PC-3 (cell line): Measurements from ENCODE around the gene MAGI1. TPM values are rescaled to one million over a fixed set of nuclear protein-coding genes. Genes with fewer than 3 reads are reported as not detected.

ENCODE experiments used
- ATAC-seq: fragments of 200-7000 bp; cut with Tn5 transposase; 2 replicates; pipeline ENCODE4 v1.9.1; 2020; ENCODE audit warnings: mild to moderate bottlenecking, moderate library complexity
- BruUV-seq: library from RNA; stranded (reverse); fragments of 400-500 nt; replicated peaks from 2 replicates; lab custom pipeline; 2021; lab: Mats Ljungman, UMichigan
- CTCF ChIA-PET: fragments of 300-600 bp; sonication (Branson Sonifier 250); formaldehyde crosslinking; loops from one replicate; lab custom pipeline; 2022; ENCODE audit warnings: antibody characterized with exemption; lab: Charles Lee
- POLR2A ChIA-PET: fragments of 300-600 bp; sonication (Branson Sonifier 250); formaldehyde crosslinking; loops from one replicate; lab custom pipeline; 2022; ENCODE audit warnings: antibody characterized with exemption; ENCODE audit not compliant: unreplicated experiment; lab: Charles Lee
- DNase-seq: peaks from one replicate; pipeline ENCODE4 v3.0.0-alpha.2; 2015
- H2AFZ ChIP-seq: fragments of 300-600 bp; sonication (generic); 2 replicates; pipeline ENCODE4 v1.6.0; 2016; ENCODE audit warnings: antibody characterized with exemption, low read length
- H3F3A ChIP-seq: fragments of 300-600 bp; sonication (generic); one replicate; pipeline ENCODE4 v1.6.0; 2017; ENCODE audit warnings: antibody characterized with exemption, low read length, control low read depth, mild to moderate bottlenecking; ENCODE audit not compliant: unreplicated experiment
- H3K27ac ChIP-seq: fragments of 300-600 bp; sonication (generic); 2 replicates; pipeline ENCODE4 v1.5.1; 2016; ENCODE audit warnings: mild to moderate bottlenecking, low read length
- H3K27me3 ChIP-seq: fragments of 300-600 bp; sonication (generic); 2 replicates; pipeline ENCODE4 v1.6.1; 2016; ENCODE audit warnings: low read length, mixed read lengths
- H3K36me3 ChIP-seq: fragments of 300-600 bp; sonication (generic); 2 replicates; pipeline ENCODE4 v1.6.1; 2016; ENCODE audit warnings: low read depth, mixed run types, low read length, mixed read lengths
- H3K4me1 ChIP-seq: fragments of 300-600 bp; sonication (generic); 2 replicates; pipeline ENCODE4 v1.5.1; 2016; ENCODE audit warnings: low read length; ENCODE audit not compliant: insufficient read depth
- H3K4me2 ChIP-seq: fragments of 300-600 bp; sonication (generic); 2 replicates; pipeline ENCODE4 v1.6.0; 2016; ENCODE audit warnings: low read length
- H3K4me3 ChIP-seq: fragments of 300-600 bp; sonication (generic); 2 replicates; pipeline ENCODE4 v1.5.1; 2016; ENCODE audit warnings: mild to moderate bottlenecking, low read length, mixed read lengths
- H3K79me2 ChIP-seq: fragments of 300-600 bp; sonication (generic); 2 replicates; pipeline ENCODE4 v1.6.1; 2017; ENCODE audit warnings: low read length, mixed read lengths
- H3K9ac ChIP-seq: fragments of 300-600 bp; sonication (generic); 2 replicates; pipeline ENCODE4 v1.6.0; 2016; ENCODE audit warnings: mild to moderate bottlenecking, low read length
- H3K9me2 ChIP-seq: fragments of 300-600 bp; sonication (generic); replicated peaks from 2 replicates; pipeline ENCODE4 v1.6.1; 2016; ENCODE audit warnings: mixed run types, low read length, mixed read lengths
- H3K9me3 ChIP-seq: fragments of 300-600 bp; sonication (generic); 2 replicates; pipeline ENCODE4 v1.6.1; 2016; ENCODE audit warnings: low read length, mixed read lengths
- H4K20me1 ChIP-seq: fragments of 300-600 bp; sonication (generic); 2 replicates; pipeline ENCODE4 v1.6.1; 2016; ENCODE audit warnings: low read length, mixed read lengths
- EZH2 ChIP-seq: fragments of 300-600 bp; sonication (generic); IDR thresholded peaks from one replicate; pipeline ENCODE4 v1.6.1; 2017; ENCODE audit warnings: antibody characterized with exemption, mild to moderate bottlenecking, low read length; ENCODE audit not compliant: unreplicated experiment
- EZH2phosphoT487 ChIP-seq: fragments of 300-600 bp; sonication (generic); IDR thresholded peaks from 2 replicates; pipeline ENCODE4 v1.6.1; 2018; ENCODE audit warnings: mild to moderate bottlenecking, antibody characterized with exemption, low read length, borderline replicate concordance
- intact Hi-C: fragments of 100-400 bp; cut with micrococcal nuclease; formaldehyde crosslinking; loops from 2 replicates; pipeline ENCODE4 v1.9.0; 2023
- total RNA-seq: library from RNA; depleted of rRNA; stranded (reverse); fragments of >200 nt; gene quantifications from 2 replicates; pipeline ENCODE4 v1.2.3, GENCODE V29; 2014
- TF ChIP-seq, protein P1 (sequence below): fragments of 300-600 bp; sonication (generic); conservative IDR thresholded peaks from 2 replicates; pipeline ENCODE4 v1.5.1; 2017; ENCODE audit warnings: antibody characterized with exemption, low read depth, mild to moderate bottlenecking, low read length

The MAGI1 gene
- total RNA-seq, 1 experiment from 2014 or later = 8.9 TPM

DNA sequence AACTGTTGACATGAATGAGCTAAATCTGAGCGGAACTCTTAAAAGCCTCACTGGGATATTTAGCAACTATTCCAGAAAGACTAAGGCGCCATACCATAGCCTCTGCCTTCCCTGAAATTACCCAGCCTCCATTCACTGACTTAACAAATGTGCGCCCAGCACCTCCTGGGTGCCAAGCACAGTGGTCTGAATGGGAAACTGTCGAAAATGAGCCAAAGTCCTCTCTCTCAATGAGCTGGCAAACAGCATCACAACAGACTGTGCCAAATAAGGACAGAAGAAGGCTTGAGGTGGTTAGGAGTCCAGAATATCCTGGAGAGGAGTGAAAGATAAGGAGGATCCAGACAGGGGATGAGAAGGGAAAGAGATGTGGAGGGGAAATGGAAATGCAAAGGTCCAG, 332.4 kb downstream of the MAGI1 start:
- DNase-seq (no peak), ATAC-seq (no peak)
- H3K9me2 ChIP-seq = no peaks in the 10 kb centered on the region
- H3K4me2 ChIP-seq = no peak overlapping the region
- TF ChIP-seq EZH2phosphoT487 (no peak), EZH2 (no peak)
- TF ChIP-seq, protein P1, sequence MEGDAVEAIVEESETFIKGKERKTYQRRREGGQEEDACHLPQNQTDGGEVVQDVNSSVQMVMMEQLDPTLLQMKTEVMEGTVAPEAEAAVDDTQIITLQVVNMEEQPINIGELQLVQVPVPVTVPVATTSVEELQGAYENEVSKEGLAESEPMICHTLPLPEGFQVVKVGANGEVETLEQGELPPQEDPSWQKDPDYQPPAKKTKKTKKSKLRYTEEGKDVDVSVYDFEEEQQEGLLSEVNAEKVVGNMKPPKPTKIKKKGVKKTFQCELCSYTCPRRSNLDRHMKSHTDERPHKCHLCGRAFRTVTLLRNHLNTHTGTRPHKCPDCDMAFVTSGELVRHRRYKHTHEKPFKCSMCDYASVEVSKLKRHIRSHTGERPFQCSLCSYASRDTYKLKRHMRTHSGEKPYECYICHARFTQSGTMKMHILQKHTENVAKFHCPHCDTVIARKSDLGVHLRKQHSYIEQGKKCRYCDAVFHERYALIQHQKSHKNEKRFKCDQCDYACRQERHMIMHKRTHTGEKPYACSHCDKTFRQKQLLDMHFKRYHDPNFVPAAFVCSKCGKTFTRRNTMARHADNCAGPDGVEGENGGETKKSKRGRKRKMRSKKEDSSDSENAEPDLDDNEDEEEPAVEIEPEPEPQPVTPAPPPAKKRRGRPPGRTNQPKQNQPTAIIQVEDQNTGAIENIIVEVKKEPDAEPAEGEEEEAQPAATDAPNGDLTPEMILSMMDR = no peak
- CTCF ChIA-PET = no interaction called here
- intact Hi-C loops = no loop called here
- no peaks in the 10 kb centered on the region for H4K20me1 ChIP-seq
- no peak overlapping the region for H2AFZ ChIP-seq
- no peaks in the 10 kb centered on the region for H3F3A ChIP-seq
- POLR2A ChIA-PET = no interaction called here
- H3K79me2 ChIP-seq = no peaks in the 10 kb centered on the region
- H3K9ac ChIP-seq = no peak overlapping the region
- no peak overlapping the region for H3K27ac ChIP-seq
- no TSS peak for BruUV-seq
- no peaks in the 10 kb centered on the region for H3K9me3 ChIP-seq
- H3K4me3 ChIP-seq = no peak overlapping the region
- H3K27me3 ChIP-seq = no peaks in the 10 kb centered on the region
- H3K4me1 ChIP-seq = no peaks in the 10 kb centered on the region
- no peaks in the 10 kb centered on the region for H3K36me3 ChIP-seq

DNA sequence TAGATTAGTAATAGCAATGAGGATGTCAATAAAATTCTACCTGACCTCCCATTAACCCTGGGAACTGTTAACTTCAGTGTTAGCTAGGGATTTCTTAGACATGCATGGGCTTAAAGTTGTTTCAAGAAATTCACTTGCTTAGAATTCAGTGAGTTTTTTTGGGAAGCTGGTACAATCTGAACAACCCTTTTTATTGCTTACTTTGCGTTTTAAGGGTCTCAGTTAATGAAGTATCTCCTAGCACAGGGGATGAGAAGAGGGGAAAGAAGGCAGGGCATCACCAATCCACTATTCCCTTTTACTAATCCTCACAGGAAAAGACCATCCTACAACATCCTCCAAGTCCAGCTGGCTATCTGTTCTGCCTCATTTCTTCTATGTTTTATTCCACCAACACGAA, 334.9 kb downstream of the MAGI1 start:
- H3K27ac ChIP-seq = no peak overlapping the region
- no peak overlapping the region for H2AFZ ChIP-seq
- intact Hi-C loops = no loop called here
- ATAC-seq = no peak
- ChIA-PET POLR2A (no interaction called here), CTCF (no interaction called here)
- DNase-seq = no peak
- no peaks in the 10 kb centered on the region for H3K4me1 ChIP-seq
- H3K9ac ChIP-seq = no peak overlapping the region
- no peak for TF ChIP-seq EZH2
- H3K4me3 ChIP-seq = no peak overlapping the region
- H3K9me2 ChIP-seq = no peaks in the 10 kb centered on the region
- H3K4me2 ChIP-seq = no peak overlapping the region
- H3K27me3 ChIP-seq = no peaks in the 10 kb centered on the region
- H3K36me3 ChIP-seq = no peaks in the 10 kb centered on the region
- H3F3A ChIP-seq = no peaks in the 10 kb centered on the region
- BruUV-seq = no TSS peak
- H3K79me2 ChIP-seq = no peaks in the 10 kb centered on the region
- no peaks in the 10 kb centered on the region for H4K20me1 ChIP-seq
- no peaks in the 10 kb centered on the region for H3K9me3 ChIP-seq

DNA sequence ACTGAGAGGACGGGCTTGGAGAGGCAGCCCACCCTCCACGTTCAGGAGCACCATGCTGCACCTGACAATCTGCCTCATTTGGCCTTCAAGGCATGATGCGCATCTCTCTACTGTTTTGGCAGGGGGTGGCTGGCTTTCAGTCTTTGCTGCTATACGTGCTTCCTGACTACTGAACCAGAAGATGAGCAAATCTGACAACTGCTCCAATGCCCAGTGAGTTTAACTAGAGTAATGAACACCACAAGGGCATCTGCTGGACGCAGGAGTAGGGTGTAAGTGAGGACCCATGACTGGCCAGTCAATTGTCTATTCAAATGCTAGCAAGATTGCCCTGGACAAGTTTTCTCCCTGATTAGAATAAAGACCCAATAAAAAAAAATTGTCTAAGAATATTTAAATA, 335.7 kb downstream of the MAGI1 start:
- Histone ChIP-seq H3K27ac (no peak overlapping the region), H3K4me3 (no peak overlapping the region), H3K9ac (no peak overlapping the region), H3K4me2 (no peak overlapping the region), H3K4me1 (no peaks in the 10 kb centered on the region), H3K9me3 (no peaks in the 10 kb centered on the region), H3K9me2 (no peaks in the 10 kb centered on the region), H2AFZ (no peak overlapping the region), H4K20me1 (no peaks in the 10 kb centered on the region), H3K36me3 (no peaks in the 10 kb centered on the region), H3F3A (no peaks in the 10 kb centered on the region), H3K79me2 (no peaks in the 10 kb centered on the region), H3K27me3 (no peaks in the 10 kb centered on the region)
- TF ChIP-seq EZH2phosphoT487 = no peak
- ATAC-seq = no peak
- intact Hi-C loops = no loop called here
- ChIA-PET POLR2A (no interaction called here), CTCF (no interaction called here)
- DNase-seq = no peak
- no TSS peak for BruUV-seq

DNA sequence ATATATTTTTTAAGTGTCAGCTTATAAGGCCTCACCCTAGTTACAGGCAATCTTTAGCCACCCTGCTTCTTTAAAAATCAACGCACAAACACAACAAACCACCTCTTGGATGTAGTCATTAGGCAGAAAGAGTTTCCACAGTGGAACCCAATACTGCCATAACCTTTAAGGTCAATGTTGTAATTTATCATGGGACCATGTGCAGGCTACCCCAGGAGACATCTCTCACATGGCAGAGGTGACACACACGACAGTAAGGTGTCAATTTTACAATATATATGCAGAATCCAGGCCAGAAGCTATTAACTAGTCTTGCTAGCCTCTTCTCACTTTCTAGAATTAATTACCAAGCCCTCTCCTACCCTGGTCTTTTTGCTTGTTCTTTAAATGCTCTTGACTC, 336.5 kb downstream of the MAGI1 start:
- no peaks in the 10 kb centered on the region for H3K79me2 ChIP-seq
- H3K27ac ChIP-seq = no peak overlapping the region
- ChIA-PET CTCF (no interaction called here), POLR2A (no interaction called here)
- no peak for ATAC-seq
- no peaks in the 10 kb centered on the region for H3K27me3 ChIP-seq
- no peaks in the 10 kb centered on the region for H4K20me1 ChIP-seq
- no peaks in the 10 kb centered on the region for H3K4me1 ChIP-seq
- no peak overlapping the region for H3K4me3 ChIP-seq
- no peak overlapping the region for H3K9ac ChIP-seq
- no peak for DNase-seq
- H3K36me3 ChIP-seq = no peaks in the 10 kb centered on the region
- no peak overlapping the region for H2AFZ ChIP-seq
- H3K4me2 ChIP-seq = no peak overlapping the region
- no peaks in the 10 kb centered on the region for H3K9me3 ChIP-seq
- TF ChIP-seq EZH2phosphoT487 (no peak), EZH2 (no peak)
- TF ChIP-seq, protein P1 = no peak
- intact Hi-C loops = no loop called here
- no peaks in the 10 kb centered on the region for H3K9me2 ChIP-seq
- H3F3A ChIP-seq = no peaks in the 10 kb centered on the region
- no TSS peak for BruUV-seq
